Breast epithelium (tissue), 3 donors: ENCODE measurements around the gene TEX38.

Experiments
- CTCF ChIP-seq, 3 donors: fragments of 450-650 bp; IDR thresholded peaks; one replicate each; pipeline ENCODE4 v1.5.1; 2016 to 2017; ENCODE audit warnings: antibody characterized with exemption in 3 of 3, mild to moderate bottlenecking in 3 of 3, moderate library complexity in 3 of 3
- POLR2AphosphoS5 ChIP-seq, 3 donors: sonication (generic); formaldehyde crosslinking; IDR thresholded peaks; one replicate each; pipeline ENCODE4 v1.6.1; 2017; ENCODE audit warnings: antibody characterized with exemption in 3 of 3

- TF ChIP-seq CTCF (IDR thresholded peaks at IDR 0.05) (no peak), POLR2AphosphoS5 (IDR thresholded peaks at IDR 0.05) (no peak)
These were observed 24.0 kb upstream of the TEX38 start for GRCh38 chr1:46647611-46648010.
